ENCODE data around the gene HIKESHI.

DNA sequence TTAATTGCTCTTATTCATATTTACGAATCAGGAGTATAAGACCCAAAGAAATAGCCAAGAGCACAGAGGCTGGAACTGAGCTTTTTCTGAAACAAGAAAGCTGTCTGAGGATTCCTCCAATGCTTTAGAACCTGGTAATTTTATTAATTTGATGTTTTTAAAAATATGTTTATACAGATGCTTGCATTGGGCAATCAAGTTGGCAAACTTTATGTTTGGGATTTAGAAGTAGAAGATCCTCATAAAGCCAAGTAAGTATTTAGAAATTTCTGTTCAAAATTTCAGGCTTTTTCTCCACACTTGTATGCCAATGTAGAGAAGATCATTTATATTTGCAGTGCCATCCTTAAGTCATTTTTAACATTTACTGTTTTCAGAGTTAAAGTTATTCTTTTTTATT is 24.3 kb upstream of the HIKESHI start:
- TF ChIP-seq, protein P1, sequence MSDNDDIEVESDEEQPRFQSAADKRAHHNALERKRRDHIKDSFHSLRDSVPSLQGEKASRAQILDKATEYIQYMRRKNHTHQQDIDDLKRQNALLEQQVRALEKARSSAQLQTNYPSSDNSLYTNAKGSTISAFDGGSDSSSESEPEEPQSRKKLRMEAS (IDR thresholded peaks at IDR 0.05): no peak
- TF ChIP-seq EP300 (IDR thresholded peaks at IDR 0.05; ENCODE audit: borderline replicate concordance) (no peak), CEBPB (IDR thresholded peaks at IDR 0.05) (no peak), FOXM1 (IDR thresholded peaks at IDR 0.05; ENCODE audit: borderline replicate concordance, low read depth) (no peak), TAF1 (IDR thresholded peaks at IDR 0.05; ENCODE audit: low read depth) (no peak), RAD21 (IDR thresholded peaks at IDR 0.05; ENCODE audit: low read depth) (no peak), CREB1 (IDR thresholded peaks at IDR 0.05; ENCODE audit: low read depth) (no peak), NFIC (IDR thresholded peaks at IDR 0.05) (no peak), YY1 (IDR thresholded peaks at IDR 0.05; ENCODE audit: low read depth) (no peak)
